K562 (cell line): ENCODE data around the gene PPM1D. TPM values are rescaled to one million over a fixed set of nuclear protein-coding genes. Genes with fewer than 3 reads are reported as not detected.

Source experiments
- ARID1B ChIP-seq: fragments of 450-650 bp; IDR thresholded peaks from 2 replicates; pipeline ENCODE4 v1.6.1; 2016; ENCODE audit warnings: antibody characterized with exemption, mild to moderate bottlenecking, inconsistent platforms
- GTF2E2 ChIP-seq: fragments of 200-800 bp; sonication (Bioruptor generic); IDR thresholded peaks from 2 replicates; pipeline ENCODE4 v1.6.1; 2016; ENCODE audit warnings: missing genetic modification characterization, missing compliant biosample characterization
- GTF3C2 ChIP-seq: IDR thresholded peaks from 3 replicates; pipeline ENCODE4 v1.6.1; 2011; ENCODE audit warnings: borderline replicate concordance, mild to moderate bottlenecking, moderate library complexity; ENCODE audit not compliant: insufficient read length; ENCODE audit errors: extremely low read depth
- HMG20A ChIP-seq: fragments of 450-650 bp; formaldehyde crosslinking; conservative IDR thresholded peaks from 2 replicates; pipeline ENCODE4 v1.4.0; 2020; ENCODE audit warnings: mild to moderate bottlenecking, mixed read lengths
- JUNB ChIP-seq: fragments of 450-650 bp; formaldehyde crosslinking; conservative IDR thresholded peaks from 2 replicates; pipeline ENCODE4 v1.4.0; 2020; ENCODE audit warnings: mild to moderate bottlenecking
- SOX6 ChIP-seq: fragments of 450-650 bp; IDR thresholded peaks from 2 replicates; pipeline ENCODE4 v1.6.1; 2014; ENCODE audit warnings: mild to moderate bottlenecking
- TGIF2 ChIP-seq: sonication (generic); formaldehyde crosslinking; IDR thresholded peaks from 2 replicates; pipeline ENCODE4 v1.8.1; 2022; ENCODE audit warnings: mild to moderate bottlenecking, missing genetic modification reagents, moderate library complexity
- ZNF609 ChIP-seq: sonication (generic); formaldehyde crosslinking; IDR thresholded peaks from 2 replicates; pipeline ENCODE4 v1.8.1; 2023; ENCODE audit warnings: missing genetic modification reagents, mild to moderate bottlenecking, borderline replicate concordance
- polyA plus RNA-seq, 8 experiments: library from polyadenylated mRNA; depleted of rRNA in 4 of 8; stranded (reverse) in 5 of 8; unstranded in 3 of 8; fragments of >200 nt; fragmentation: Nextera tagmentation in 2 of 8; fragmentation: Illumina TruSeq in 1 of 8; extraction: Ambion mirVana in 2 of 8; extraction: Trizol in 1 of 8; gene quantifications; 2 replicates each; pipeline versions ENCODE4 v1.2.1 to v1.2.3, GENCODE V29; 2011 to 2014; ENCODE audit warnings: inconsistent platforms in 1 of 8, missing spikeins in 1 of 8
- total RNA-seq, 7 experiments: library from RNA; depleted of rRNA in 6 of 7; stranded (reverse); fragments of >200 nt in 6 of 7; fragmentation: Illumina TruSeq in 2 of 7; extraction: Trizol in 2 of 7; gene quantifications; 2 replicates each; pipeline versions ENCODE4 v1.2.1 to v1.2.3, GENCODE V29; 2011 to 2021; ENCODE audit warnings: low replicate concordance in 1 of 7

PPM1D gene
- total and polyA plus RNA-seq, 9 of the 15 experiments (the other 6 are each of a cell fraction or from before 2014, with no cell fraction given) = 2.1 to 19.0 (median 7.8) TPM

GRCh38 chr17:60579090-60579489 is 20.9 kb upstream of the PPM1D start (continued):
- TF ChIP-seq JUNB (no peak), GTF3C2 (no peak), SOX6 (peak; percentile 32; the same call in 1 of the 2 replicates), TGIF2 (CRISPR knock-in tag) (no peak), ZNF609 (CRISPR knock-in tag) (no peak), ARID1B (no peak), GTF2E2 (tag) (no peak), HMG20A (CRISPR knock-in tag) (no peak)
